Muscle layer of duodenum (tissue), 2 donors: Measurements from ENCODE around the gene CHD5.

Experiments used
- H3K27ac ChIP-seq: one replicate; pipeline ENCODE4 v1.7.0; 2013; ENCODE audit warnings: mild to moderate bottlenecking, low read length
- H3K27me3 ChIP-seq: one replicate; pipeline ENCODE4 v1.7.0; 2013; ENCODE audit warnings: low read depth, mild to moderate bottlenecking, control low read depth, low read length
- H3K36me3 ChIP-seq, 2 donors: one replicate each; pipeline ENCODE4 v1.7.0; 2013; ENCODE audit warnings: low read length in 2 of 2, control low read depth in 1 of 2, mild to moderate bottlenecking in 1 of 2; ENCODE audit not compliant: insufficient read depth in 2 of 2, control insufficient read depth in 1 of 2
- H3K4me1 ChIP-seq, 2 donors: one replicate each; pipeline ENCODE4 v1.7.0; 2013; ENCODE audit warnings: low read length in 2 of 2, mild to moderate bottlenecking in 2 of 2, control low read depth in 1 of 2, moderate library complexity in 1 of 2; ENCODE audit not compliant: insufficient read depth in 2 of 2, control insufficient read depth in 1 of 2
- H3K4me3 ChIP-seq, 2 donors: one replicate each; pipeline ENCODE4 v1.7.0; 2013; ENCODE audit warnings: low read length in 2 of 2, low read depth in 1 of 2, mild to moderate bottlenecking in 1 of 2
- H3K9me3 ChIP-seq, 2 donors: one replicate each; pipeline ENCODE4 v1.7.0; 2013; ENCODE audit warnings: low read length in 2 of 2, control low read depth in 1 of 2, mild to moderate bottlenecking in 1 of 2; ENCODE audit not compliant: control insufficient read depth in 1 of 2
- donor health status: healthy.

The CHD5 gene

GRCh38 chr1:6100861-6101783 is 79.0 kb downstream of the CHD5 start:
- Histone ChIP-seq H3K36me3 (peaks cover 0 to 8% of the 10 kb centered on the region in 2 donors), H3K9me3 (no peaks in the 10 kb centered on the region), H3K27ac (no peak overlapping the region), H3K27me3 (no peaks in the 10 kb centered on the region), H3K4me3 (no peak overlapping the region), H3K4me1 (peaks cover 0 to 9% of the 10 kb centered on the region in 2 donors)

- peaks cover 0 to 8% of the 10 kb centered on the region in 2 donors for H3K36me3 ChIP-seq
- H3K27me3 ChIP-seq = no peaks in the 10 kb centered on the region
- no peaks in the 10 kb centered on the region for H3K9me3 ChIP-seq
Observed at GRCh38 chr1:6099787-6100765, 80.0 kb downstream of the CHD5 start.

GRCh38 chr1:6099297-6099696 is 80.8 kb downstream of the CHD5 start:
- no peaks in the 10 kb centered on the region for H3K9me3 ChIP-seq
- H3K4me1 ChIP-seq = peaks cover 0 to 9% of the 10 kb centered on the region in 2 donors
- no peaks in the 10 kb centered on the region for H3K27me3 ChIP-seq

More at GRCh38 chr1:6099787-6100765, 80.0 kb downstream of the CHD5 start:
- Histone ChIP-seq H3K4me3 (no peak overlapping the region), H3K27ac (no peak overlapping the region), H3K4me1 (peaks cover 0 to 9% of the 10 kb centered on the region in 2 donors)

GRCh38 chr1:6098303-6099215 is 81.6 kb downstream of the CHD5 start:
- Histone ChIP-seq H3K36me3 (peaks cover 0 to 8% of the 10 kb centered on the region in 2 donors), H3K27ac (no peak overlapping the region), H3K4me3 (no peak overlapping the region)

More at GRCh38 chr1:6099297-6099696, 80.8 kb downstream of the CHD5 start:
- peaks cover 0 to 8% of the 10 kb centered on the region in 2 donors for H3K36me3 ChIP-seq
- no peak overlapping the region for H3K4me3 ChIP-seq
- H3K27ac ChIP-seq = no peak overlapping the region

GRCh38 chr1:6097824-6098223 is 82.3 kb downstream of the CHD5 start:
- Histone ChIP-seq H3K27me3 (no peaks in the 10 kb centered on the region), H3K4me1 (peaks cover 0 to 9% of the 10 kb centered on the region in 2 donors), H3K36me3 (peaks cover 0 to 8% of the 10 kb centered on the region in 2 donors), H3K9me3 (no peaks in the 10 kb centered on the region), H3K27ac (no peak overlapping the region), H3K4me3 (no peak overlapping the region)

More at GRCh38 chr1:6098303-6099215, 81.6 kb downstream of the CHD5 start:
- H3K27me3 ChIP-seq = no peaks in the 10 kb centered on the region
- peaks cover 0 to 9% of the 10 kb centered on the region in 2 donors for H3K4me1 ChIP-seq
- no peaks in the 10 kb centered on the region for H3K9me3 ChIP-seq

- Histone ChIP-seq H3K27ac (no peak overlapping the region), H3K36me3 (peaks cover 0 to 8% of the 10 kb centered on the region in 2 donors), H3K27me3 (no peaks in the 10 kb centered on the region), H3K4me1 (peaks cover 0 to 9% of the 10 kb centered on the region in 2 donors), H3K4me3 (no peak overlapping the region), H3K9me3 (no peaks in the 10 kb centered on the region)
Observed at GRCh38 chr1:6097117-6097595, 83.0 kb downstream of the CHD5 start.

GRCh38 chr1:6096243-6097116 is 83.6 kb downstream of the CHD5 start:
- Histone ChIP-seq H3K9me3 (no peaks in the 10 kb centered on the region), H3K27me3 (no peaks in the 10 kb centered on the region), H3K36me3 (peaks cover 0 to 8% of the 10 kb centered on the region in 2 donors), H3K27ac (no peak overlapping the region), H3K4me1 (peaks cover 0 to 4% of the 10 kb centered on the region in 2 donors), H3K4me3 (no peak overlapping the region)

- Histone ChIP-seq H3K27ac (no peak overlapping the region), H3K4me3 (no peak overlapping the region), H3K36me3 (peaks cover 0 to 8% of the 10 kb centered on the region in 2 donors), H3K9me3 (no peaks in the 10 kb centered on the region), H3K4me1 (no peaks in the 10 kb centered on the region), H3K27me3 (no peaks in the 10 kb centered on the region)
Observed at GRCh38 chr1:6095511-6096242, 84.4 kb downstream of the CHD5 start.

GRCh38 chr1:6094801-6095505 is 85.2 kb downstream of the CHD5 start:
- H3K27me3 ChIP-seq = no peaks in the 10 kb centered on the region
- no peak overlapping the region for H3K4me3 ChIP-seq
- H3K9me3 ChIP-seq = no peaks in the 10 kb centered on the region
- H3K36me3 ChIP-seq = peaks cover 0 to 8% of the 10 kb centered on the region in 2 donors
- H3K4me1 ChIP-seq = no peaks in the 10 kb centered on the region
- H3K27ac ChIP-seq = no peak overlapping the region
